Subcutaneous adipose tissue (tissue), 4 donors: Measurements from ENCODE around the gene NTN1. TPM values are rescaled to one million over a fixed set of nuclear protein-coding genes. Genes with fewer than 3 reads are reported as not detected.

Experiments
- CTCF ChIP-seq: fragments of 450-650 bp; IDR thresholded peaks from one replicate; pipeline ENCODE4 v1.5.1; 2016; ENCODE audit warnings: low read depth, mild to moderate bottlenecking, control low read depth, antibody characterized with exemption, moderate library complexity
- total RNA-seq, 4 donors: library from RNA; depleted of rRNA; stranded (reverse); fragments of >200 nt; gene quantifications; one replicate each; pipeline ENCODE4 v1.1.0, GENCODE V29; 2016

The NTN1 gene
- total RNA-seq, 4 donors from 2014 or later = 0.85 to 7.9 (median 3.2) TPM

GRCh38 chr17:9121186-9121820 lies 100.0 kb downstream of the NTN1 start:
- no peak for TF ChIP-seq CTCF

GRCh38 chr17:9123594-9124553 lies 102.6 kb downstream of the NTN1 start:
- TF ChIP-seq CTCF = no peak

- TF ChIP-seq CTCF = no peak
Measured at GRCh38 chr17:9124554-9124935, 103.2 kb downstream of the NTN1 start.

DNA sequence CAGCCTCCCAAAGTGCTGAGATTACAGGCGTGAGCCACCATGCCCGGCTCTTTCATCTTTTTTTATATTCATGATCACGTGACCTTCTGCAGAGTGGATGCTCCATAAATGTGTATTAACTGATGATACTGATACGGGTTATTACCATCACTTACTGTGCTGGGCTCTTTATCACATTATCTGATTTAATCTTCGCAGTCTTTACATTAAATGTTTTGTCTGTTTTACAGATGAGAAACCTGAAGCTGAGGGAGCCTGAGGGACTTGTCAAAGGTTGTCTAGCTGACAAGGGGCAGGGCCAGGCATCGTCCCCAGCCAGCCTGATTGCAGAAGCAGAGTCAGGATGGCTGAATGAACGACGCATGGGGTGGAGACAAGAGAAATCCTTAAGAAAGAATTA lies 104.4 kb downstream of the NTN1 start:
- no peak for TF ChIP-seq CTCF

DNA sequence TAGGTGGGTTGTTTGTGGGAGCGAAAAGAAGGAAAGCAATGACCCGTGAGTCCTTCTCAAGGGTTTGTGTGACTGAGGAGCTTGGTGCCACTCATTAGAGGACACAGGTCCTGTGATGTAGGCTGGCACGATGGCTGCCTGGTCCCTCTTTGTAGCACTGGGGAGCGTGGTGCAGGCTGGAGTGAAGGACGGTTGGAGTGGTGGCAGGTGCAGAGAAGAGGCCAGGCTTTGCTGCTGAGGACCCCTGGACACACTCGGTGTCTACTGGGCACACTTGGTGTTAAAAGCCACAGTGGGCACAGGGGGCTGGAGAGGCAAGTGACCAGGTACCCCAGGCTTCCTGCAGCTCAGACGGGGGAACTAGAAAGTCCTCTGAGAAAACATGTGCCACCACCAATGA lies 106.0 kb downstream of the NTN1 start:
- TF ChIP-seq CTCF = no peak

DNA sequence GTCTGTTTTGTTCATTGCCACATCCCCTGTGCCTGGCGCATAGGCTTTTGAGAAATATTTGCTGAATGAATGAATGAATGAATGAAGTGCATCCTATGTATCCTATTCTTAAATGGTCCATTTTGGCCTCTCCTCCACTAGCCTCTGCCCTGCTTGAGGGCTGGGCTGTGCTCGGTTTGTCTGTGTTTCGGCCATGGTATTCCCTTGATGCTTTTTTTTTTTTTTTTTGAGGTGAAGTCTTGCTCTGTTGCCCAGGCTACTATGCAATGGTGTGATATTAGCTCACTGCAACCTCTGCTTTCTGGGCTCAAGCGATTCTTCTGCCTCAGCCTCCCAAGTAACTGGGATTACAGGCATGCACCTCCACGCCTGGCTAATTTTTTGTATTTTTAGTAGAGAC lies 110.1 kb downstream of the NTN1 start:
- TF ChIP-seq CTCF = no peak

DNA sequence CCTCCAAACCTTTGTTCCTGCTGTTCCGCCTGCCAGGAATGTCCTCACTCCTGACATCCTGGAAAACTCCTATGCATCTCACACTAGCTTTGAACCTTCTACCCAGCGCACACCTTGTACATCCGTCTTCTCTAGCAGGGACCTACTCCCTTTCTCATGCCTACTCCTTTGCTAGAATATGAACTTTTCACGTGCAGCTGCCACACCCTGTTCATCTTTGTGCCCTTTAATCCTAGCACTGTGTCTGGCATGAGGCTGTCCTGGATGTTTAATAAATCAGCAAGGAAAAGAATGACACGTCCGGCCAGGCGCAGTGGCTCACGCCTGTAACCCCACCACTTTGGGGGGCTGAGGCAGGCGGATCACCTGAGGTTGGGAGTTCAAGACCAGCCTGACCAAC lies 111.0 kb downstream of the NTN1 start:
- TF ChIP-seq CTCF = no peak
